ENCODE data around the gene NFATC2.

DNA sequence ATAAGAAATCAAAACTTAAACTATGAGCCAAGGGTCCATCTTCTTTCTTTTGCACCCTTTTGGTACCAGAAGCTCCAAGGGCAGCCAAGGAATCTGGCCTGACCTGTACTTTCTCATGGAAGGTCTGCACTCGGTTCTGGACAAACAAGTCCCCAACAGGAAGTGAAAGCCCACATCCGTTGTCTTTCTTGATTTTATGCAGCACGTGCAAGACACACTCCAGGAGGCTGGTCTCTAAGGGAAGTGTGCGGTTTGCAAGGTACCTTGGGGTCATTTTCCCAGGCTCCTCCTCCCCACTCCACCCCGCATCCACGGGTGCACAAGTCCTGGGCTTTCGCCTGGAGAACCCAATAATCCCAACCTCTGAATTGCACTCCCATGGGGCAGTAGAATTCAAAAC, 101.9 kb downstream of the NFATC2 start:
- no peak for TF ChIP-seq SETDB1 (IDR thresholded peaks at IDR 0.05; ENCODE audit: insufficient read length, low read length)
- TF ChIP-seq, protein P1, sequence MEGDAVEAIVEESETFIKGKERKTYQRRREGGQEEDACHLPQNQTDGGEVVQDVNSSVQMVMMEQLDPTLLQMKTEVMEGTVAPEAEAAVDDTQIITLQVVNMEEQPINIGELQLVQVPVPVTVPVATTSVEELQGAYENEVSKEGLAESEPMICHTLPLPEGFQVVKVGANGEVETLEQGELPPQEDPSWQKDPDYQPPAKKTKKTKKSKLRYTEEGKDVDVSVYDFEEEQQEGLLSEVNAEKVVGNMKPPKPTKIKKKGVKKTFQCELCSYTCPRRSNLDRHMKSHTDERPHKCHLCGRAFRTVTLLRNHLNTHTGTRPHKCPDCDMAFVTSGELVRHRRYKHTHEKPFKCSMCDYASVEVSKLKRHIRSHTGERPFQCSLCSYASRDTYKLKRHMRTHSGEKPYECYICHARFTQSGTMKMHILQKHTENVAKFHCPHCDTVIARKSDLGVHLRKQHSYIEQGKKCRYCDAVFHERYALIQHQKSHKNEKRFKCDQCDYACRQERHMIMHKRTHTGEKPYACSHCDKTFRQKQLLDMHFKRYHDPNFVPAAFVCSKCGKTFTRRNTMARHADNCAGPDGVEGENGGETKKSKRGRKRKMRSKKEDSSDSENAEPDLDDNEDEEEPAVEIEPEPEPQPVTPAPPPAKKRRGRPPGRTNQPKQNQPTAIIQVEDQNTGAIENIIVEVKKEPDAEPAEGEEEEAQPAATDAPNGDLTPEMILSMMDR (tag by site-specific recombination; IDR thresholded peaks at IDR 0.05) = no peak
- no peak for TF ChIP-seq ZBTB20 (tag by site-specific recombination; IDR thresholded peaks at IDR 0.05)
- TF ChIP-seq ZNF558 (tag by site-specific recombination; IDR thresholded peaks at IDR 0.05) = no peak
- TF ChIP-seq ZNF768 (tag by site-specific recombination; IDR thresholded peaks at IDR 0.05) = no peak
- TF ChIP-seq ZNF623 (tag by site-specific recombination; IDR thresholded peaks at IDR 0.05) = no peak
- no peak for TF ChIP-seq ZNF157 (tag by site-specific recombination; IDR thresholded peaks at IDR 0.05)
- no peak for TF ChIP-seq ZBTB21 (tag by site-specific recombination; IDR thresholded peaks at IDR 0.05)
- no peak for TF ChIP-seq ZNF146 (tag by site-specific recombination; IDR thresholded peaks at IDR 0.05)
- TF ChIP-seq BCL11B (tag by site-specific recombination; IDR thresholded peaks at IDR 0.05; ENCODE audit: low read depth) = no peak
- no peak for TF ChIP-seq ZNF311 (tag by site-specific recombination; IDR thresholded peaks at IDR 0.05; ENCODE audit: borderline replicate concordance)

Data from HEK293 (cell line).